H54 (cell line): ENCODE measurements around the gene CCNC.

Experiments used
- DNase-seq: peaks from one replicate; pipeline ENCODE4 v3.0.0; 2011; ENCODE audit warnings: low spot score, mixed read lengths; ENCODE audit not compliant: insufficient read length
- FAIRE-seq: peaks from 3 replicates; lab custom pipeline; 2011; peaks lifted over from hg19 to GRCh38; lab: Jason Lieb, UNC
- POLR2A ChIP-seq: IDR thresholded peaks from 2 replicates; pipeline ENCODE4 v1.6.1; 2011; ENCODE audit warnings: low read depth, mild to moderate bottlenecking, low read length

The CCNC gene

GRCh38 chr6:99568103-99568933 lies at the start of gene CCNC:
Gene CCNC (minus strand): TSS chr6:99568660. CDS start chr6:99568527, 133 bp downstream.
- FAIRE-seq = peak; percentile 93
- TF ChIP-seq POLR2A = peak; percentile 79
- peak; percentile 70 for DNase-seq

GRCh38 chr6:99617131-99617530 lies 48.7 kb upstream of the CCNC start:
- no peak for TF ChIP-seq POLR2A
- no peak for FAIRE-seq
- no peak for DNase-seq

- FAIRE-seq (no peak), DNase-seq (no peak)
- TF ChIP-seq POLR2A = no peak
Measured at GRCh38 chr6:99614430-99615186, 46.1 kb upstream of the CCNC start.

- no peak for TF ChIP-seq POLR2A
- FAIRE-seq = no peak
- no peak for DNase-seq
Measured at GRCh38 chr6:99613705-99614429, 45.4 kb upstream of the CCNC start.

- no peak for FAIRE-seq
- DNase-seq = no peak
- TF ChIP-seq POLR2A = no peak
Measured at GRCh38 chr6:99613409-99613704, 44.9 kb upstream of the CCNC start.

GRCh38 chr6:99612551-99613408 lies 44.3 kb upstream of the CCNC start:
- TF ChIP-seq POLR2A = no peak
- DNase-seq (no peak), FAIRE-seq (no peak)

- DNase-seq (no peak), FAIRE-seq (no peak)
- TF ChIP-seq POLR2A = no peak
Measured at GRCh38 chr6:99611148-99611547, 42.7 kb upstream of the CCNC start.

- FAIRE-seq = no peak
- DNase-seq = no peak
- TF ChIP-seq POLR2A = no peak
Measured at GRCh38 chr6:99609905-99610489, 41.5 kb upstream of the CCNC start.

GRCh38 chr6:99608886-99609482 lies 40.5 kb upstream of the CCNC start:
- DNase-seq (no peak), FAIRE-seq (no peak)
- no peak for TF ChIP-seq POLR2A

GRCh38 chr6:99608059-99608885 lies 39.8 kb upstream of the CCNC start:
- TF ChIP-seq POLR2A = no peak
- DNase-seq (no peak), FAIRE-seq (no peak)

GRCh38 chr6:99607416-99608036 lies 39.1 kb upstream of the CCNC start:
- TF ChIP-seq POLR2A = no peak
- FAIRE-seq (no peak), DNase-seq (no peak)
